ENCODE measurements around the gene TXN.

DNA sequence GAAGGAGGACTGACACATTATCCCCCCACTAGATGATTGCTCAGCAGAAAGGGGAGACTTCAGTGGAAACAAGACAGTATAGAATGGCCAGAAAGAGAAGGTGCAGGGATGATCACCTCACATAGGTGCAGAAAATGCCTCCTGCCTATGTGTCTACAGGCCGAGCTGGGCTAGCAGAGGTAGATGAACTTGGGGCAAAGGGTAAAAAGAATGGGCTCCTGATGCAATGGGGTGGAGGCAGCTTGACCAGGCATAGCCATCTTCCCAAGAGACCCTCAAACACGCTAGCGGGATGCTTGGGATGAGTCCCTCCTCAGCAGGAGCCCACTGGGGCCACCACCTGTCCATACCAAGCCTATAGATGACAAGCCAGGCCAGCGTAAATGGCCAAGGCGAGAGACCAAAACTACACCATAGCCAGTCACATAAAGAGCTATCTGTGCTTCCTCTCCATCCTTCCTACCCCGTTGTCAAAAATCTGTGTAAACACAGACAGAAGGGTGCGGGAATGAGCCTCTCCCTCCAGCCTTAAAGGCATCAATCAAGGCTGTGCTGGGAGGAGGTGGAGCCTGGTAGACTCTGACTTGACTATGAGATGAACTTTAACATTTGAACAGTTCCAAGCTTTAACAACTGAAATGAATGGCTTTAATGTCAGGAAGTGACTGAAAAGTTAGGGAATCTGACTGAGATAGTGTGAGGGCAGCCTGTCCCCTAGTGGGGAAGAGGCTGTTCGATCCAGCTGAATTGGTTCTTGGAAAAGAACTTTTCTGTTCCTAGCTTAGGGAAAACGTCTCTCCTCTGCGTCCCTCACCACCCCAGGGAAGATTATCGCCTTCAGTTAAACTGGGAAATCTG lies 58.7 kb downstream of the TXN start:
- TF ChIP-seq GATA2 (IDR thresholded peaks at IDR 0.05; ENCODE audit: low read depth, low read length): no peak
- no peak for TF ChIP-seq GATA3 (IDR thresholded peaks at IDR 0.05; ENCODE audit: low read depth, low read length)
